Loucy (cell line): ENCODE measurements around the gene SNRNP48.

Experiments used
- H2AFZ ChIP-seq: fragments of 200-600 bp; sonication (generic); 2 replicates; pipeline ENCODE4 v1.6.0; 2016; ENCODE audit warnings: antibody characterized with exemption, mild to moderate bottlenecking, low read length, moderate library complexity
- H3F3A ChIP-seq: fragments of 200-600 bp; 2 replicates; pipeline ENCODE4 v1.6.0; 2016; ENCODE audit warnings: antibody characterized with exemption, low read depth, mild to moderate bottlenecking
- H3K27me3 ChIP-seq: fragments of 200-600 bp; sonication (generic); 2 replicates; pipeline ENCODE4 v1.6.1; 2014; ENCODE audit warnings: low read length, mild to moderate bottlenecking; ENCODE audit not compliant: insufficient read depth, poor library complexity, severe bottlenecking
- H3K36me3 ChIP-seq: fragments of 200-600 bp; sonication (generic); 2 replicates; pipeline ENCODE4 v1.6.1; 2016; ENCODE audit warnings: low read length; ENCODE audit not compliant: insufficient read depth
- H3K4me1 ChIP-seq: fragments of 200-600 bp; sonication (generic); 2 replicates; pipeline ENCODE4 v1.5.1; 2014; ENCODE audit warnings: low read length, mild to moderate bottlenecking; ENCODE audit not compliant: insufficient read depth, poor library complexity, severe bottlenecking
- H3K4me2 ChIP-seq: fragments of 200-600 bp; sonication (generic); 2 replicates; pipeline ENCODE4 v1.6.0; 2014; ENCODE audit warnings: antibody characterized with exemption, low read length, low read depth, mild to moderate bottlenecking; ENCODE audit not compliant: poor library complexity, severe bottlenecking
- H3K4me3 ChIP-seq: fragments of 200-600 bp; sonication (generic); 2 replicates; pipeline ENCODE4 v1.5.1; 2014; ENCODE audit warnings: low read length, mild to moderate bottlenecking, mixed read lengths; ENCODE audit not compliant: poor library complexity, severe bottlenecking
- H3K79me2 ChIP-seq: fragments of 200-600 bp; sonication (generic); 2 replicates; pipeline ENCODE4 v1.6.1; 2014; ENCODE audit warnings: low read length; ENCODE audit not compliant: insufficient read depth
- H3K9ac ChIP-seq: fragments of 200-600 bp; sonication (generic); 2 replicates; pipeline ENCODE4 v1.6.0; 2014; ENCODE audit warnings: mild to moderate bottlenecking, low read depth, low read length, moderate library complexity; ENCODE audit not compliant: poor library complexity, severe bottlenecking
- H3K9me2 ChIP-seq: fragments of 200-600 bp; sonication (generic); replicated peaks from 2 replicates; pipeline ENCODE4 v1.6.1; 2016; ENCODE audit warnings: low read depth, low read length, mixed read lengths
- H3K9me3 ChIP-seq: fragments of 200-600 bp; sonication (generic); 2 replicates; pipeline ENCODE4 v1.6.1; 2014; ENCODE audit warnings: mild to moderate bottlenecking, antibody characterized with exemption, low read length, low read depth; ENCODE audit not compliant: insufficient read depth
- H4K20me1 ChIP-seq: fragments of 200-600 bp; sonication (generic); 2 replicates; pipeline ENCODE4 v1.6.0; 2014; ENCODE audit warnings: antibody characterized with exemption, low read length, mild to moderate bottlenecking; ENCODE audit not compliant: insufficient read depth, poor library complexity, severe bottlenecking
- EZH2phosphoT487 ChIP-seq: fragments of 200-600 bp; IDR thresholded peaks from 2 replicates; pipeline ENCODE4 v1.6.1; 2018; ENCODE audit warnings: antibody characterized with exemption, mild to moderate bottlenecking, moderate library complexity, borderline replicate concordance
- TF ChIP-seq, protein P1 (sequence below): fragments of 200-600 bp; sonication (generic); conservative IDR thresholded peaks from 2 replicates; pipeline ENCODE4 v1.5.1; 2014; ENCODE audit warnings: mild to moderate bottlenecking, antibody characterized with exemption, low read length

Gene SNRNP48

DNA sequence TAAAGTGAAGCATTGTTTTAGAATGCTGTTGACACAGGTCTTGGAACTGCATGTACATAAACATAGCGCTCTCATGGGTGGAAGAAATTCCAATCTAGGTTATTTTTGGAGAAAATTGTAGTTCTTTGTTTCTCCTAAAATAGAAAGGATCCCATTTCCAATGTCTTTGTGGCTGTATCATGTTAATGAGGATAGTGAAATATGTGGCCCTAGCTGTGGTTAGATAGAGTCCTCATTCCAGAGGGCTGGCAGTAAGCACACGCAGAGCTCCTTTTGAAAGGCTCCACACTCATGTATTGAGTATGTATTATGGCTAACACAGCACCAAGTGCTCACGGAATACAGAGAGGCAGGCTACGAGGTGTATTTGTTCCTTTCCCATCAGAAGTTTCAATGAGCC, 60.9 kb downstream of the SNRNP48 start:
- TF ChIP-seq, protein P1, sequence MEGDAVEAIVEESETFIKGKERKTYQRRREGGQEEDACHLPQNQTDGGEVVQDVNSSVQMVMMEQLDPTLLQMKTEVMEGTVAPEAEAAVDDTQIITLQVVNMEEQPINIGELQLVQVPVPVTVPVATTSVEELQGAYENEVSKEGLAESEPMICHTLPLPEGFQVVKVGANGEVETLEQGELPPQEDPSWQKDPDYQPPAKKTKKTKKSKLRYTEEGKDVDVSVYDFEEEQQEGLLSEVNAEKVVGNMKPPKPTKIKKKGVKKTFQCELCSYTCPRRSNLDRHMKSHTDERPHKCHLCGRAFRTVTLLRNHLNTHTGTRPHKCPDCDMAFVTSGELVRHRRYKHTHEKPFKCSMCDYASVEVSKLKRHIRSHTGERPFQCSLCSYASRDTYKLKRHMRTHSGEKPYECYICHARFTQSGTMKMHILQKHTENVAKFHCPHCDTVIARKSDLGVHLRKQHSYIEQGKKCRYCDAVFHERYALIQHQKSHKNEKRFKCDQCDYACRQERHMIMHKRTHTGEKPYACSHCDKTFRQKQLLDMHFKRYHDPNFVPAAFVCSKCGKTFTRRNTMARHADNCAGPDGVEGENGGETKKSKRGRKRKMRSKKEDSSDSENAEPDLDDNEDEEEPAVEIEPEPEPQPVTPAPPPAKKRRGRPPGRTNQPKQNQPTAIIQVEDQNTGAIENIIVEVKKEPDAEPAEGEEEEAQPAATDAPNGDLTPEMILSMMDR, result no peak
- no peak for TF ChIP-seq EZH2phosphoT487
- Histone ChIP-seq H3K27me3 (no peaks in the 10 kb centered on the region), H4K20me1 (no peaks in the 10 kb centered on the region), H3K9me2 (no peaks in the 10 kb centered on the region), H3F3A (no peaks in the 10 kb centered on the region), H3K4me3 (no peak overlapping the region), H3K4me2 (no peak overlapping the region), H3K9me3 (no peaks in the 10 kb centered on the region), H3K79me2 (no peaks in the 10 kb centered on the region), H3K9ac (no peak overlapping the region), H3K4me1 (no peaks in the 10 kb centered on the region), H2AFZ (no peak overlapping the region), H3K36me3 (no peaks in the 10 kb centered on the region)

DNA sequence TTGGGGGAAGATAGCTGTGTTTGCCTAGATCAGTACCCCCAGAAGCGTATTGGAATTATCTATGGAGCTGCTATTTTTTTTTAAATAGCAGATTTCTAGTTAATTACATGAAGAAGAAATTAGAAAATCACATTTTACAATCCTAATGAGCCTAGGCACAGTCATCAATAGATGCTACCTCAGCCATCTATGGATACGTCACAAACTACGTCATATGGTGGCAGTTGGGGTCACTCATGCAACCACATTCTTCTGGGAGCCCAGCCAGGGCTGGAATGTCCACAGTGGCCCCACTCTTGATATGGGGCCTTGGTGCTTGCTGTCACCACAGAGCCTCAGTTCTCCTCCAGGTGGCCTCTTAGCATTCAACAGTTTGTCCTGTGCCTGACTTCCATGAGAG, 63.0 kb downstream of the SNRNP48 start:
- no peak overlapping the region for H2AFZ ChIP-seq
- no peaks in the 10 kb centered on the region for H4K20me1 ChIP-seq
- H3K4me2 ChIP-seq, result no peak overlapping the region
- H3K4me1 ChIP-seq, result no peaks in the 10 kb centered on the region
- no peaks in the 10 kb centered on the region for H3K36me3 ChIP-seq
- H3K79me2 ChIP-seq, result no peaks in the 10 kb centered on the region
- H3K9me2 ChIP-seq, result no peaks in the 10 kb centered on the region
- TF ChIP-seq, protein P1, result no peak
- no peak for TF ChIP-seq EZH2phosphoT487
- H3K27me3 ChIP-seq, result no peaks in the 10 kb centered on the region
- H3F3A ChIP-seq, result no peaks in the 10 kb centered on the region
- no peak overlapping the region for H3K9ac ChIP-seq
- no peaks in the 10 kb centered on the region for H3K9me3 ChIP-seq
- no peak overlapping the region for H3K4me3 ChIP-seq

DNA sequence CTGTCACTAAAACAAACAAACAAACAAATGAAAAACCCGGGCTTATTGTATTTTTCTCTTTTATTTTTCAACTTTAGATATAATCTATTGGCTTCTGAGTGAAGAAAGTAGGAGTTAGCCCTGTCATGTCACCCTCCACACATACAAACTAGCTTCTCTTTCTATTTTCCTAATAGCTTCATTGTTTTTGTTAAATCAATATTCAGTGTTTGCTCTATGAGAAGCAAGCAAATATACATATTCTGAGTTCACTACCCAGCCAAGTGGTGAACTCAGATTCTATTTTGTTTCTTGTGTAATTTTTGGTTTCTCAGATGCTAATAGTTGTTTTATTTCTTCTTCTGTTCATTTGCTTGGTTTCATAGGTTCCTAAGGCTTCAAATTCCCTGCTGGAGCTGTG, 66.4 kb downstream of the SNRNP48 start:
- TF ChIP-seq, protein P1, result no peak
- TF ChIP-seq EZH2phosphoT487, result no peak
- Histone ChIP-seq H3K4me3 (no peak overlapping the region), H3K27me3 (no peaks in the 10 kb centered on the region), H3K79me2 (no peaks in the 10 kb centered on the region), H3F3A (no peaks in the 10 kb centered on the region), H3K36me3 (no peaks in the 10 kb centered on the region), H3K9ac (no peak overlapping the region), H3K4me2 (no peak overlapping the region), H3K9me2 (no peaks in the 10 kb centered on the region), H4K20me1 (no peaks in the 10 kb centered on the region), H2AFZ (no peak overlapping the region), H3K4me1 (no peaks in the 10 kb centered on the region), H3K9me3 (no peaks in the 10 kb centered on the region)
